ENCODE data around the gene FGD6.

DNA sequence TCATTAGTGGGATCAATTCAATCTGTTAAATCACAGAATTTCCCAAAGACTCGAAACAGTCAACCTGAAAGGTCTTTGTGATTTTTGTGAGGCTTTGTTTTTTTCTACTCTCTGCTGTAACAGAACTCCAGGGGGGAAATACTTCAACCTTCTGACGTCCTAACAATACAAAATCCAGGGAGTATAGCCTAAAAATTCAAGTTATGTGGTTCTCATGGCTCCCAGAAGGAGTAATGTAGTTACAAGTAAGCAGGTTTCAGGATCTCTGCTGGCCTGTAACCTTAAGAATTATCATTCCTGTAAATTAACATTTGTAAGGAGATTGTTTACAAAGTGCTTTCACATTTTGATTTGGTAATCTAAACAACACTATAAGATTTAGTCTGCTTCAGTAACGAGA lies 40.3 kb upstream of the FGD6 start:
- TF ChIP-seq EZH2 (IDR thresholded peaks at IDR 0.05; ENCODE audit: insufficient read depth, poor library complexity, severe bottlenecking) (no peak), EZH2phosphoT487 (IDR thresholded peaks at IDR 0.05; ENCODE audit: insufficient read depth, low read depth) (no peak)
